DND-41 (cell line): ENCODE results near the gene PDE8A.

Experiments used
- ATAC-seq: fragments of 200-7000 bp; cut with Tn5 transposase; 3 replicates; pipeline ENCODE4 v1.9.1; 2021; ENCODE audit warnings: low read depth; ENCODE audit not compliant: insufficient read depth
- DNase-seq: peaks from one replicate; pipeline ENCODE4 v3.0.0-alpha.2; 2020
- H2AFZ ChIP-seq: 2 replicates; pipeline ENCODE4 v1.6.0; 2012; ENCODE audit warnings: low read depth, low read length
- H3K27ac ChIP-seq: 2 replicates; pipeline ENCODE4 v1.5.1; 2012; ENCODE audit warnings: low read length, inconsistent platforms
- H3K27me3 ChIP-seq: fragments of 200-600 bp; sonication (generic); 2 replicates; pipeline ENCODE4 v1.6.0; 2012; ENCODE audit warnings: low read length, mild to moderate bottlenecking, inconsistent platforms; ENCODE audit not compliant: insufficient read depth, poor library complexity
- H3K36me3 ChIP-seq: 2 replicates; pipeline ENCODE4 v1.5.1; 2012; ENCODE audit warnings: low read length, inconsistent platforms; ENCODE audit not compliant: insufficient read depth
- H3K4me1 ChIP-seq: 2 replicates; pipeline ENCODE4 v1.5.1; 2012; ENCODE audit warnings: mild to moderate bottlenecking, low read length; ENCODE audit not compliant: insufficient read depth
- H3K4me2 ChIP-seq: 2 replicates; pipeline ENCODE4 v1.6.0; 2012; ENCODE audit warnings: mild to moderate bottlenecking, moderate library complexity, low read length, inconsistent platforms; ENCODE audit not compliant: insufficient read depth
- H3K4me3 ChIP-seq, 2 experiments: fragments of 200-600 bp in 1 of 2; shearing (Covaris generic) in 1 of 2; 2 replicates each; pipeline ENCODE4 v1.5.1; 2012 to 2016; ENCODE audit warnings: inconsistent platforms in 2 of 2, low read length in 2 of 2, mild to moderate bottlenecking in 2 of 2, low read depth in 1 of 2, moderate library complexity in 1 of 2
- H3K79me2 ChIP-seq: 2 replicates; pipeline ENCODE4 v1.6.0; 2012; ENCODE audit warnings: low read length, inconsistent platforms; ENCODE audit not compliant: insufficient read depth
- H3K9ac ChIP-seq: 2 replicates; pipeline ENCODE4 v1.6.0; 2012; ENCODE audit warnings: low read depth, mild to moderate bottlenecking, inconsistent platforms, low read length, moderate library complexity
- H3K9me3 ChIP-seq: 2 replicates; pipeline ENCODE4 v1.5.1; 2012; ENCODE audit warnings: low read length, moderate library complexity, mild to moderate bottlenecking, inconsistent platforms; ENCODE audit not compliant: insufficient read depth, severe bottlenecking
- H4K20me1 ChIP-seq: 2 replicates; pipeline ENCODE4 v1.6.0; 2012; ENCODE audit warnings: low read length; ENCODE audit not compliant: insufficient read depth
- EZH2 ChIP-seq: IDR thresholded peaks from 3 replicates; pipeline ENCODE4 v1.6.1; 2012; ENCODE audit warnings: borderline replicate concordance, low read depth, mild to moderate bottlenecking, moderate library complexity, low read length, inconsistent platforms; ENCODE audit not compliant: severe bottlenecking
- TF ChIP-seq, protein P1 (sequence below): IDR thresholded peaks from 2 replicates; pipeline ENCODE4 v1.5.1; 2012; ENCODE audit warnings: borderline replicate concordance, low read length, moderate library complexity, mild to moderate bottlenecking; ENCODE audit not compliant: poor library complexity, severe bottlenecking; ENCODE audit errors: extremely low read depth

Gene PDE8A

DNA sequence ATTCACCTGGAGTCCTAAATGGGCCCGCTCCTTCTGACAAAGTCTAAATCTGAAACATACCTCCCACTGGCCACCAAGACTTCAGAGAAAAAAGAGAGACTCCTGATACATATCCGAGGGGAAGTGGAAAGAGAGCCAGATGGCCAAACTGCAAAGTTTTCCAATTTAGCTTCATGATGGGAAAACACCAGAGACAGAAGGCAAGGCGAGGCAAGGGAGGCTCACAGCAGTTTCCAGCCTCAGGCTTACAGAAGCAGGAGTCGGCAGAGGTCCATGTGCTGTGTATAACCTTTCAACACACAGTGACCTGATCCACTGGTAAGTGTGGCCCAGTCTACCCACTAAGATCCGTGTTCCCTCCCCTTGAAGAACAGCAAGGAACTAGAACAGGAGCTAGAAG, 29.9 kb upstream of the PDE8A start:
- DNase-seq (no peak), ATAC-seq (no peak)
- no peaks in the 10 kb centered on the region for H3K9me3 ChIP-seq
- no peak for TF ChIP-seq EZH2
- TF ChIP-seq, protein P1, sequence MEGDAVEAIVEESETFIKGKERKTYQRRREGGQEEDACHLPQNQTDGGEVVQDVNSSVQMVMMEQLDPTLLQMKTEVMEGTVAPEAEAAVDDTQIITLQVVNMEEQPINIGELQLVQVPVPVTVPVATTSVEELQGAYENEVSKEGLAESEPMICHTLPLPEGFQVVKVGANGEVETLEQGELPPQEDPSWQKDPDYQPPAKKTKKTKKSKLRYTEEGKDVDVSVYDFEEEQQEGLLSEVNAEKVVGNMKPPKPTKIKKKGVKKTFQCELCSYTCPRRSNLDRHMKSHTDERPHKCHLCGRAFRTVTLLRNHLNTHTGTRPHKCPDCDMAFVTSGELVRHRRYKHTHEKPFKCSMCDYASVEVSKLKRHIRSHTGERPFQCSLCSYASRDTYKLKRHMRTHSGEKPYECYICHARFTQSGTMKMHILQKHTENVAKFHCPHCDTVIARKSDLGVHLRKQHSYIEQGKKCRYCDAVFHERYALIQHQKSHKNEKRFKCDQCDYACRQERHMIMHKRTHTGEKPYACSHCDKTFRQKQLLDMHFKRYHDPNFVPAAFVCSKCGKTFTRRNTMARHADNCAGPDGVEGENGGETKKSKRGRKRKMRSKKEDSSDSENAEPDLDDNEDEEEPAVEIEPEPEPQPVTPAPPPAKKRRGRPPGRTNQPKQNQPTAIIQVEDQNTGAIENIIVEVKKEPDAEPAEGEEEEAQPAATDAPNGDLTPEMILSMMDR = no peak
- no peak overlapping the region for H3K4me3 ChIP-seq
- no peak overlapping the region for H3K4me2 ChIP-seq
- H3K4me1 ChIP-seq = no peaks in the 10 kb centered on the region
- H4K20me1 ChIP-seq = no peaks in the 10 kb centered on the region
- peaks cover 2% of the 10 kb centered on the region for H3K27me3 ChIP-seq
- no peak overlapping the region for H3K9ac ChIP-seq
- H3K27ac ChIP-seq = no peak overlapping the region
- H2AFZ ChIP-seq = no peak overlapping the region
- no peaks in the 10 kb centered on the region for H3K79me2 ChIP-seq
- H3K36me3 ChIP-seq = no peaks in the 10 kb centered on the region

DNA sequence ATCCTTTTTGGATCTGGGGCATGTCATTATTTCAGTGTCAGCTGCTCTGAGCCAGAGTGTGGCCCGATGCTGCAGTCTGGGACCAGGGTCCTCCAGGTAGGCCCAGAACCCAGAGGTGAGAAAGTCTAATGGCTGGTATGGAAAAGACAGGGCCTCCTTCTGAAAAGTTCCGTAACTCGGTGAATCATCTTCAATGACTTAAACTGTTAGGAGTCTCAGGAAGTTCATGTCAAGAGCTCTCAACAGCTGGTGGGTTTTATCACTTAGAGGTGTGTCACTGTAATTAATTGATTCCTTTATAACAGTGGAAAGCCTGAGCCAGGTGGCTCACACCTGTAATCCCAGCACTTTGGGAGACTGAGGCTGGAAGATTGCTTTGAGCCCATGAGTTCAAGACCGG, 28.5 kb upstream of the PDE8A start:
- no peak for ATAC-seq
- H3K79me2 ChIP-seq = no peaks in the 10 kb centered on the region

DNA sequence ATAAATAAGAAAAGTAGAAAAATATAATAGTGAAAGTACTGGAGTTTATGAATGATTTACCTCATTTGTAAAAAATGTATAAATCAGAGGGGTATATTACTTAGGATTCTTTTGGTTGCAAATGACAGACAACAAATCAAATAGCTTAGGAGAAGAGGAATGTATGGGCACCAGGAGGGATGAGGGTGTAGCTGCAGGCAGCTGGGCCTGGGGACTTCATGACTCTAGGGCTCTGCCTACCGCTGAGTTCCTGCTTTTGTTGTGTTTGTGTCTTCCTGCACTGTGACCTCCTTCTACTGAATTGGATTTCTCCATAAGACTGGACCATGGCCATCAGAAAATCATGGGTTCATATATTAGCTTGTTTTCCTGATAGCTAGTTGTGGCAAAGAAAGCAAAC, 27.9 kb upstream of the PDE8A start:
- Histone ChIP-seq H3K9me3 (no peaks in the 10 kb centered on the region), H3K9ac (no peak overlapping the region), H3K4me1 (no peaks in the 10 kb centered on the region), H3K4me2 (no peak overlapping the region), H3K36me3 (no peaks in the 10 kb centered on the region), H2AFZ (no peak overlapping the region), H3K27me3 (no peaks in the 10 kb centered on the region), H3K4me3 (no peak overlapping the region), H3K79me2 (no peaks in the 10 kb centered on the region), H4K20me1 (no peaks in the 10 kb centered on the region), H3K27ac (no peak overlapping the region)
- ATAC-seq (no peak), DNase-seq (no peak)
- TF ChIP-seq, protein P1 = no peak
- TF ChIP-seq EZH2 = no peak

More for the DNA sequence above, 28.5 kb upstream of the PDE8A start:
- H3K36me3 ChIP-seq = no peaks in the 10 kb centered on the region
- no peak overlapping the region for H3K27ac ChIP-seq
- no peak overlapping the region for H3K4me2 ChIP-seq
- no peaks in the 10 kb centered on the region for H4K20me1 ChIP-seq
- no peak overlapping the region for H3K4me3 ChIP-seq
- no peaks in the 10 kb centered on the region for H3K4me1 ChIP-seq
- H3K27me3 ChIP-seq = no peaks in the 10 kb centered on the region
- TF ChIP-seq EZH2 = no peak
- TF ChIP-seq, protein P1 = no peak
- no peaks in the 10 kb centered on the region for H3K9me3 ChIP-seq
- H3K9ac ChIP-seq = no peak overlapping the region
- no peak for DNase-seq
- no peak overlapping the region for H2AFZ ChIP-seq
